ENCODE data around the gene SMIM1. TPM values are rescaled to one million over a fixed set of nuclear protein-coding genes. Genes with fewer than 3 reads are reported as not detected.

SMIM1 gene
- total RNA-seq, 1 donor from 2014 or later: 1.4 TPM

GRCh38 chr1:3816331-3817137, 44.0 kb downstream of the SMIM1 start:
- no peaks in the 10 kb centered on the region for H3K27me3 Mint-ChIP-seq
- no peak for DNase-seq
- no peaks in the 10 kb centered on the region for H3K4me1 Mint-ChIP-seq
- no peak overlapping the region for H3K4me3 Mint-ChIP-seq
- intact Hi-C loops (cut with micrococcal nuclease): no loop called here
- H3K9me3 Mint-ChIP-seq: no peaks in the 10 kb centered on the region
- H3K27ac Mint-ChIP-seq: no peak overlapping the region
- H3K36me3 Mint-ChIP-seq (ENCODE audit: low read depth): peaks cover 12% of the 10 kb centered on the region

GRCh38 chr1:3817138-3817740, 44.7 kb downstream of the SMIM1 start:
- intact Hi-C loops (cut with micrococcal nuclease): no loop called here
- Mint-ChIP-seq H3K27me3 (no peaks in the 10 kb centered on the region), H3K9me3 (no peaks in the 10 kb centered on the region), H3K27ac (no peak overlapping the region), H3K4me1 (no peaks in the 10 kb centered on the region), H3K4me3 (no peak overlapping the region), H3K36me3 (ENCODE audit: low read depth) (peaks cover 15% of the 10 kb centered on the region)
- no peak for DNase-seq

GRCh38 chr1:3817821-3818597, 45.5 kb downstream of the SMIM1 start:
- Mint-ChIP-seq H3K27ac (no peak overlapping the region), H3K36me3 (ENCODE audit: low read depth) (peaks cover 15% of the 10 kb centered on the region), H3K4me3 (no peak overlapping the region), H3K9me3 (no peaks in the 10 kb centered on the region), H3K4me1 (no peaks in the 10 kb centered on the region), H3K27me3 (no peaks in the 10 kb centered on the region)
- no peak for DNase-seq
- intact Hi-C loops (cut with micrococcal nuclease): no loop called here

GRCh38 chr1:3819771-3820200, 47.2 kb downstream of the SMIM1 start:
- Mint-ChIP-seq H3K27me3 (no peaks in the 10 kb centered on the region), H3K9me3 (no peaks in the 10 kb centered on the region), H3K4me1 (no peaks in the 10 kb centered on the region), H3K36me3 (ENCODE audit: low read depth) (peaks cover 19% of the 10 kb centered on the region), H3K4me3 (no peak overlapping the region), H3K27ac (no peak overlapping the region)
- intact Hi-C loops (cut with micrococcal nuclease): no loop called here
- DNase-seq: no peak

- H3K27ac Mint-ChIP-seq: no peak overlapping the region
- H3K4me3 Mint-ChIP-seq: no peak overlapping the region
- no peaks in the 10 kb centered on the region for H3K27me3 Mint-ChIP-seq
- DNase-seq: no peak
- H3K36me3 Mint-ChIP-seq (ENCODE audit: low read depth): peaks cover 19% of the 10 kb centered on the region
- intact Hi-C loops (cut with micrococcal nuclease): no loop called here
- no peaks in the 10 kb centered on the region for H3K4me1 Mint-ChIP-seq
- no peaks in the 10 kb centered on the region for H3K9me3 Mint-ChIP-seq
Measured at GRCh38 chr1:3820316-3820715, 47.8 kb downstream of the SMIM1 start.

- Mint-ChIP-seq H3K27me3 (no peaks in the 10 kb centered on the region), H3K27ac (no peak overlapping the region), H3K36me3 (ENCODE audit: low read depth) (peaks cover 21% of the 10 kb centered on the region), H3K4me3 (no peak overlapping the region), H3K4me1 (no peaks in the 10 kb centered on the region), H3K9me3 (no peaks in the 10 kb centered on the region)
- intact Hi-C loops (cut with micrococcal nuclease): no loop called here
- no peak for DNase-seq
Measured at GRCh38 chr1:3821004-3821403, 48.5 kb downstream of the SMIM1 start.

GRCh38 chr1:3821447-3821846, 48.9 kb downstream of the SMIM1 start:
- Mint-ChIP-seq H3K4me1 (no peaks in the 10 kb centered on the region), H3K9me3 (no peaks in the 10 kb centered on the region), H3K27ac (no peak overlapping the region), H3K36me3 (ENCODE audit: low read depth) (peaks cover 22% of the 10 kb centered on the region), H3K27me3 (no peaks in the 10 kb centered on the region), H3K4me3 (no peak overlapping the region)
- intact Hi-C loops (cut with micrococcal nuclease): no loop called here
- no peak for DNase-seq

- Mint-ChIP-seq H3K36me3 (ENCODE audit: low read depth) (peaks cover 23% of the 10 kb centered on the region), H3K27me3 (no peaks in the 10 kb centered on the region), H3K4me3 (no peak overlapping the region), H3K27ac (no peak overlapping the region), H3K4me1 (no peaks in the 10 kb centered on the region), H3K9me3 (no peaks in the 10 kb centered on the region)
- no peak for DNase-seq
- intact Hi-C loops (cut with micrococcal nuclease): no loop called here
Measured at GRCh38 chr1:3821908-3822307, 49.4 kb downstream of the SMIM1 start.

GRCh38 chr1:3822421-3822820, 49.9 kb downstream of the SMIM1 start:
- intact Hi-C loops (cut with micrococcal nuclease): no loop called here
- Mint-ChIP-seq H3K4me1 (no peaks in the 10 kb centered on the region), H3K27me3 (no peaks in the 10 kb centered on the region), H3K9me3 (no peaks in the 10 kb centered on the region), H3K27ac (no peak overlapping the region), H3K36me3 (ENCODE audit: low read depth) (peaks cover 23% of the 10 kb centered on the region), H3K4me3 (no peak overlapping the region)
- DNase-seq: no peak

- Mint-ChIP-seq H3K36me3 (ENCODE audit: low read depth) (peaks cover 31% of the 10 kb centered on the region), H3K4me3 (no peak overlapping the region), H3K27ac (no peak overlapping the region), H3K4me1 (no peaks in the 10 kb centered on the region), H3K27me3 (no peaks in the 10 kb centered on the region), H3K9me3 (no peaks in the 10 kb centered on the region)
- DNase-seq: no peak
- intact Hi-C loops (cut with micrococcal nuclease): no loop called here
Measured at GRCh38 chr1:3824650-3825049, 52.1 kb downstream of the SMIM1 start.

GRCh38 chr1:3825356-3825755, 52.8 kb downstream of the SMIM1 start:
- Mint-ChIP-seq H3K27ac (no peak overlapping the region), H3K27me3 (no peaks in the 10 kb centered on the region), H3K36me3 (ENCODE audit: low read depth) (peaks cover 33% of the 10 kb centered on the region), H3K4me3 (no peak overlapping the region), H3K9me3 (no peaks in the 10 kb centered on the region), H3K4me1 (no peaks in the 10 kb centered on the region)
- intact Hi-C loops (cut with micrococcal nuclease): no loop called here
- DNase-seq: no peak

Other genes starting within 250 kb of the SMIM1 start
- gene MEGF6, start 161.2 kb upstream of the SMIM1 start, total RNA-seq: 1.7 and 2.1 TPM in 2 replicates
- gene TPRG1L, start 147.7 kb upstream of the SMIM1 start, total RNA-seq: 8.6 and 9.7 TPM in 2 replicates
- gene WRAP73, start 122.6 kb upstream of the SMIM1 start, total RNA-seq: 41.3 and 44.7 TPM in 2 replicates
- gene TP73, start 120.2 kb upstream of the SMIM1 start, total RNA-seq: 1.3 and 1.4 TPM in 2 replicates
- gene CCDC27, start 20.3 kb upstream of the SMIM1 start, total RNA-seq: not detected in 2 replicates
- gene LRRC47, start 23.7 kb downstream of the SMIM1 start, total RNA-seq: 40.8 and 46.0 TPM in 2 replicates
- gene CEP104, start 84.5 kb downstream of the SMIM1 start, total RNA-seq: 46.2 and 48.1 TPM in 2 replicates
- gene DFFB, start 84.7 kb downstream of the SMIM1 start, total RNA-seq: 15.0 and 15.9 TPM in 2 replicates
- gene C1orf174, start 127.5 kb downstream of the SMIM1 start, total RNA-seq: 50.5 and 51.5 TPM in 2 replicates

Data from activated CD4-positive, alpha-beta T cell treated with anti-CD3 and anti-CD28 coated beads, Interleukin-2, amount 10 ng/mL, durations not matched to agents 24 days and 14 days (primary cell).